BE2C (cell line): Measurements from ENCODE around the gene CAPN3.

Experiments used
- DNase-seq: peaks from one replicate; pipeline ENCODE4 v3.0.0-alpha.2; 2020
- H3K27me3 ChIP-seq: fragments of 250-450 bp; sonication (Bioruptor Pico); 2 replicates; pipeline ENCODE4 v1.5.1; 2020; ENCODE audit warnings: mild to moderate bottlenecking
- H3K36me3 ChIP-seq: fragments of 250-450 bp; sonication (Bioruptor Pico); 2 replicates; pipeline ENCODE4 v1.5.1; 2020; ENCODE audit warnings: mild to moderate bottlenecking
- H3K4me1 ChIP-seq: fragments of 250-450 bp; sonication (Bioruptor Pico); 2 replicates; pipeline ENCODE4 v1.5.1; 2020
- H3K4me3 ChIP-seq: 2 replicates; pipeline ENCODE4 v1.5.1; 2011; ENCODE audit warnings: low read depth, low read length
- H3K9me3 ChIP-seq: fragments of 250-450 bp; sonication (Bioruptor Pico); 2 replicates; pipeline ENCODE4 v1.5.1; 2020
- CTCF ChIP-seq: IDR thresholded peaks from 2 replicates; pipeline ENCODE4 v1.5.1; 2012; ENCODE audit warnings: mild to moderate bottlenecking, low read depth, low read length

Gene CAPN3

GRCh38 chr15:42427429-42428223 is 68.3 kb downstream of the CAPN3 start:
- Histone ChIP-seq H3K27me3 (no peaks in the 10 kb centered on the region), H3K36me3 (peaks cover 58% of the 10 kb centered on the region), H3K4me1 (no peaks in the 10 kb centered on the region), H3K4me3 (no peak overlapping the region), H3K9me3 (no peaks in the 10 kb centered on the region)
- no peak for DNase-seq
- no peak for TF ChIP-seq CTCF

- no peaks in the 10 kb centered on the region for H3K4me1 ChIP-seq
- H3K27me3 ChIP-seq: no peaks in the 10 kb centered on the region
- H3K9me3 ChIP-seq: no peaks in the 10 kb centered on the region
- DNase-seq: no peak
- peaks cover 54% of the 10 kb centered on the region for H3K36me3 ChIP-seq
- no peak for TF ChIP-seq CTCF
- H3K4me3 ChIP-seq: no peak overlapping the region
Measured at GRCh38 chr15:42444415-42445063, 85.2 kb downstream of the CAPN3 start.

- H3K36me3 ChIP-seq: peaks cover 54% of the 10 kb centered on the region
- TF ChIP-seq CTCF: no peak
Measured at GRCh38 chr15:42445551-42445950, 86.2 kb downstream of the CAPN3 start.

GRCh38 chr15:42447599-42447998 is 88.3 kb downstream of the CAPN3 start:
- no peak for TF ChIP-seq CTCF
- Histone ChIP-seq H3K4me3 (no peak overlapping the region), H3K9me3 (no peaks in the 10 kb centered on the region), H3K36me3 (peaks cover 56% of the 10 kb centered on the region), H3K4me1 (no peaks in the 10 kb centered on the region), H3K27me3 (no peaks in the 10 kb centered on the region)
- no peak for DNase-seq

More at GRCh38 chr15:42445551-42445950, 86.2 kb downstream of the CAPN3 start:
- DNase-seq: no peak
- H3K9me3 ChIP-seq: no peaks in the 10 kb centered on the region
- no peaks in the 10 kb centered on the region for H3K27me3 ChIP-seq
- H3K4me3 ChIP-seq: no peak overlapping the region
- H3K4me1 ChIP-seq: no peaks in the 10 kb centered on the region

- peaks cover 56% of the 10 kb centered on the region for H3K36me3 ChIP-seq
- no peaks in the 10 kb centered on the region for H3K27me3 ChIP-seq
- TF ChIP-seq CTCF: no peak
- H3K9me3 ChIP-seq: no peaks in the 10 kb centered on the region
- no peak for DNase-seq
- H3K4me3 ChIP-seq: no peak overlapping the region
- H3K4me1 ChIP-seq: no peaks in the 10 kb centered on the region
Measured at GRCh38 chr15:42448281-42448680, 89.0 kb downstream of the CAPN3 start.
